AG08396 (cell line): ENCODE data around the gene STXBP5.
A peak's percentile ranks its signal among the peaks of the same experiment; 100 is the strongest.

Source experiments
- DNase-seq: peaks from one replicate; pipeline ENCODE4 v3.0.0; 2012; ENCODE audit warnings: low spot score, mixed read lengths

Gene STXBP5

DNA sequence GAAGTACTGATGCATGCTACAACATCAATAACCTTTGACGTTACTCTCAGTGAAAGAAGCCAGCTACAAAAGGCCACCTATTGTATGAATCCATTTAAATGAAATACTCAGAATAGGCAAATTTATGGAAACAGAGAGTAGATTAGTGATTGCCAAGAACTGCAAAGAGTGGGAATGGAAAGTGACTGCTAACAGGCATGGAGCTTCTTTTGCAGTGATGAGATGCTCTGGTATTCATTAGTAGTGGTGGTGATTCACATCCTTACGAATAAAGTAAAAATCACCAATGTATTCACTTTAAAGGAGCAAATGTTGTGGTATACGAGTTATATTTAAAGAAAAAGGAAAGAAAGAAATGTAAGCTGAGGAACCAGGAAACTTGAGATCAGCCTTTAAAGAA, 177.5 kb downstream of the STXBP5 start:
- DNase-seq = peak; percentile 8

DNA sequence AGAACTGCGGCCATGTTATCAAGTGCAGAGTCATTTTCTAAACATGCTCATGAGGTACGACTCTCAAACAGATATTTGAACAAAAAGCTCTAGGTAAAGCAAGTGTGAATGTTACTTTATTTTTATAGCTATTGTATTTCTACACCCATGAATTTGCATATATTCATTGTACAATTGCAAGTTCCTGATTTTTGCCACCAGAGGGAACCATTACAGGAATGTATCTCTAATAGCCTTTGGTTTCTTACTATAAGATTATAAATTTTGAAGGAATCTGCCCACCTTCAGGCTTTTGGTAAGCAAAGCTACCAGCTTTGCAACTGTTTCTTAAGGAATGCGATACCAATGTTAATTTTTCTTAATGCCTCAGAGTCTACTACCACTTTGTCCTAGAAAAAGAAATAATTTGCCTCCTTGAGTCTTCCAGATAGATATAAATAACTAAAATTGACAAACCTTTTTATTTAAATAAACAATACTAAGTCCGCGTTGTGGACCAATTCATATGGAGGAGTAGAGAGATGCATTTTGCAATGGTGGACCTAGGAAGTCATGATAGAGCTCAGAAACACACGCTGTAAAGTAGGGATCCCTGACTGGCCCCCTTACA, 178.8 kb downstream of the STXBP5 start:
- DNase-seq = peak; percentile 21

DNA sequence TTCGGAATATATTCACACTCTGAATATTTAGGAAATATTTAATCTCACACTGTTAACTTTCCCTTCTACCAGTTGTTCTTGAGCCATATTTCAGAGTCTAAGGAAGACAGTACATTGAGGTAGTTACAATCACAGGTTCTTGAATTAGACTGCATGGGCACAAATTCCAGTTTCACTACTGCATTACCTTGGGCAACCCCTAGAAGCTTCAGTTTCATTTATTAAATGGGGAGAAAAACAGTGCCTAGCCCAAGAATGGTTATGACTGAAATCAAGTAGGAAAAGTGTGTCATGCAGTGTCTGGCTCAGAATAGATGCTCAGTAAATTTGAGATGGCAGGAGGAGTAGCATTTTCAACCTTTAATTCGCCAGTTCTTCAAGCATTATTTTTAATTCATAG, 179.8 kb downstream of the STXBP5 start:
- DNase-seq = no peak

DNA sequence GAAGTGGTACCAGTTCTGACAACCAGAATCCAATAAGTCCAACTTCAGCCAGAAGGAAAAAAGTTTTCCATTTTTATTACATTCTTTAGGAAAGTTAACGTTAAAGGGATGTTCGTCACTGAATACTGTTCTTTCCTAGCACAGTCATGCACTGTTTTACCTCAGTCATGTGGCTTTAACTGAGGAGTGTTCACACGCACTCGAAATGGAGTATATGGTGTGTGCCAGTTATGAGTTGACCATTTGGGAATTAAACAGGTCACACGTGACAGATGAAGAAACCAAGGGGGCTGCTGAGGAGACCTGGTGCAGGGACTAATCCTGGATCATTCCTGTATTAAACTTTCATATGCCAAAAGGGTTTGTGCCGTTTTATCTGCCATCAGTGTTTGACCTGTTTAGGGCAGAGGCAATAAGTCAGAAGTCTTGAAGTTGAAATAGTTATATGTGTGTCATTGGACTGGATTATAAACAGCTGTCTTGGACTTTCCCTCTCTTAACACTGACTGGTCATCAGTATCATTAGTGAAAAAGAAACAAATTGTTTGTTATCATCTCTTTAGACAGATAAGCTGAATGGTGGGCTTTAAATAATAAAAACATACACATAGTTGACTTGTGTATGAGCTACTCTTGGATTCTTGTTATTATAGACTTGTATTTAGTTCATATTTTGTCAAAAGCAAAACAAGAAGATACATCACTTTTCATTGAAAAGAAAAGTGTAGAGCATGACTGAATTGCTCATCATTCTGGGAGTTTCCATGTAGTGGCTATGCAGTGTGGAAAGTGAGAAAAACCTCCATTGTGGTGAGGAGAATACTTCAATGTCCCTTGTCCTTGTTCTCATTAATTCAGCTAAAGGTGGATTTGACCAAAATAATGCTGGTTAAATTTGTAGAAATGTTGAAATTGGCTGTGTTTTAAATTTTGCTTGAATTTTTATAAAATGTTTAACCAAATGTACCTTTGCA, 180.8 kb downstream of the STXBP5 start:
- DNase-seq = no peak

DNA sequence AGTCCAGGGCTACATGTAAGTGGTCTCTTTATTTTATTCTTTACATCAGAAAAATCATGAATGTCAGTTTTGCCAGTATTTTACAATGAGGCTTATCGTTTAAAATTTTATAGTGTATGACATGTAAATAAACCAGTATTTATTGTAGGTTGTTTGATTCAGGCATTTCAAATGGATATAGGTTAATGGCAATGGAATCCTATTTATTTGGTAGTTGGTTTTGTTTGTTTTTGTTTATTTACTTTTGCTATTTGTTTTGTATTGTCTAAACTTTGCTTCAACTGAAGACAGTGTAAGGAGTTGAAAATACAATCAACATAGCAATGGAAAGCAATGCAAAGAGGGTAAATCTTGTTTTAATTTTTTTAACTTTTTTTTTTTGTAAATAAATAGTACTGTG, 185.2 kb downstream of the STXBP5 start:
- no peak for DNase-seq

DNA sequence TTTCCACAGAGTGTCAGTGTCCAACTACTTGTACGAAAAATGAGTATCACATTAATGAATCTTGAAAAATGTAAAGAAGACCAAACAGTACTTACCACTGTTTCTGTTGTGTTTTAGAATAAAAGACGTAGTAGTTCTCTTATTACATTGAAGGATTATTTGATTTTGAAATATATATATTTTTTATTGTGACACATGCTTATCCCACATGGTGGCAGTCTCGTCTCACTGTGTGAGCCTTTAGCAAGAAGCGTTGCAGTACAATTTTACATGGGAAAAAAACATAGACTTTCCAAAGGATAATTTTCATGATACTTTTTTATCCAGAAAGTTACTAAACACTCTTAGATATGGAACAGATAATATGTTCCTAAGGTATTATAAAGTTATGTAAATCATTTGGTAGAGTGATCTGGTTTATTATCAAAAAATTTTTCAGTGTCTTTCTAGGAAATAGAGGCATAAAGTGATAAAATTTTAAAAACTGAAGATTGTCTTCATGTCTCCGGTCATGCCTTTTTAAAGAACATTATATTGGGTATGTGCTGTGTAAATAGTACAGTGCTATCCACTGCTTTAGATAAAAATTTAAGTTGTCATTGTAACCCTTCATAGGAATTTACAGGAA, 186.8 kb downstream of the STXBP5 start:
- no peak for DNase-seq

DNA sequence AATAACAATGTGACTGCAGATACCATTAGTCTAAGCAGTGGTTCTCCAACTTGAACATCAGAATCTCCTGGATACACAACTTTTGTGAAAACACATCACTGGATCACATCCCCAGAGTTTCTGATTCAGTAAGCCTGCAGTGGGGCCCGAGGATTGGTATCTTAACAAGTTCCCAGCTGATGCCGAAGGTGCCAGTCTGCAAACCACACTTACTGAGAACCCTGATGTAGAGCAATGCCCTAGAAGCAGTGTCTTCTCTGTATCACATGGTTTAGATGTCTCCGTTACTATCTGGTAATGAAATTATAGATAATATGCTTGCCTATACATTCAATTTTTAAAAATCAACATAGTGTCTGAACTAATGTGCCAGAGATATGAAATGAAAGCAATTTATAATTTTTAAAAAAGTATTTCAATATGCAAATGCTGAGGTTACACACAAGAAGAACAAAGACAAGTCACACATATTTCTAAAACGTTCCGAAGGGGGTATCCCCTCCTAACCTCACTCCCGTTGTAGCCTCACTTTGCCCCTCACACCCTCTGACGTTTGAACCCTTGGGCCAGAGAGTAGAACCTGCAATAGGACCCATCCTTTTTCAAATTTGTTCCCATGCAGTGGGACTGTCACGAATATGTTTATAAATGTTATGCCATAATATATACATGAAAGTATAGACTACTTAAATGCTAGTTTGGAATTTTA, 188.9 kb downstream of the STXBP5 start:
- no peak for DNase-seq

DNA sequence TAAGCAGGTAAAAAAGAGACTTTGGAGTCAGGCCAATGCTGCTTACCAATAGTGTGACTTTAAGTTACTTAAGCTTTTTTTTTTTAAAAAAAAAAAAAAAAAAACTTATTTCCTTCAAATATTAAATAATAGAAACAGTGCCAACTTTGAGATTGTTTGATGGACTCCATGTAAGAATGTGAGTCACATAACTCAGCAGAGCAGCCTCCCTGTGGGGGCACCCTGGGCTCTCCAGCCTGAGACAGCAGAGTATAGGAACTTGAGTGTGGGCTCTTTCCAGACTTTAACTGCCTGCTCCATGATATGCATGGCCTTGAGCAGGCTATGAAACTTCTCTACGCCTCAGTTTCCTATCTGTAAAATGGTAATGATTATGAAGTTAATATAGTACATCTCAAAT, 190.9 kb downstream of the STXBP5 start:
- no peak for DNase-seq

DNA sequence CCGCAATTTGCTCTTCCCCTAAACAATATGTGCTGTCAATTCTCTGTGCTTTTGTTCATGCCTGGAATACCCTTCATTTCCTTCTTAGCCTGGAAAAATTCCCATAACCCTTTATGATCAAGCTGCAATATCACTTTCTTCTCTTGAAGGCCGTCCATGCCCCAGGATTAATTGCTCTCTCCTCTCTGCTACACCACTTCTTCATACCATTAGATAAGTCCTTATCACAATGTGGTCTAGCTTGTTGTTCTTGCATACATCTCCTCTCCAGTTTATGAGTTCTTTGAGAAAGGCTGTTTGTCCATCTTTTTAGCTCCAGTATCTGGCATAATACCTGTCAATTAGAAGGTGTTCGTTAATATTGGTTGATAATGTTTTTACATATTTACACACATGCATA, 193.1 kb downstream of the STXBP5 start:
- no peak for DNase-seq

DNA sequence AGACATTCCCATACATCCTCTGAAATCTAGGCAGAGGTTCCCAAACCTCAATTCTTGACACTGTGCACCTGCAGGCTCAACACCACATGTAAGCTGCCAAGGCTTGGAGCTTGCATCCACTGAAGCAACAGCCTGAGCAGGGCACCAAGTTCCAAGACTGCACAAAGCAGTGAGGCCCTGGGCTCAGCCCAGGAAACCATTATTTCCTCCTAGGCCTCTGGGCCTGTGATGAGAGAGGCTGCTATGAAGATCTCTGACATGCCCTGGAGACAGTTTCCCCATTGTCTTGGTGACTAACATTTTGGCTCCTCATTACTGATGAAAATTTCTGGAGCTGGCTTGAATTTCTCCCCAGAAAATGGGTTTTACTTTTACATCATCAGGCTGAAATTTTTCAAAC, 196.8 kb downstream of the STXBP5 start:
- no peak for DNase-seq

DNA sequence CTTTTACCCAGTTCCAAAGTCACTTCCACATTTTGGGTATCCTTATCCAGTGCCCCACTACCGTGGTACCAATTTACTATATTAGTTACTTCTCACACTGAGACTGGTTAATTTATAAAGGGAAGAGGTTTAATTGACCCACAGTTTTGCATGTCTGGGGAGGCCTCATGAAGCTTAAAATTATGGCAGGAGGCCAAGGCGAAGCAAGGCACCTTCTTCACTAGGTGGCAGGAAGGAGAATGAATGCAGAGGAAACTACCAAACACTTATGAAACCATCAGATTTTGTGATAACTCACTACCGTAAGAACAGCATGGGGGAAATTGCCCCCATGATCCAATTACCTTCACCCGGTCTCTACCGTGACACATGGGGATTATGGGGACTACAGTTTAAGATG, 197.6 kb downstream of the STXBP5 start:
- no peak for DNase-seq

DNA sequence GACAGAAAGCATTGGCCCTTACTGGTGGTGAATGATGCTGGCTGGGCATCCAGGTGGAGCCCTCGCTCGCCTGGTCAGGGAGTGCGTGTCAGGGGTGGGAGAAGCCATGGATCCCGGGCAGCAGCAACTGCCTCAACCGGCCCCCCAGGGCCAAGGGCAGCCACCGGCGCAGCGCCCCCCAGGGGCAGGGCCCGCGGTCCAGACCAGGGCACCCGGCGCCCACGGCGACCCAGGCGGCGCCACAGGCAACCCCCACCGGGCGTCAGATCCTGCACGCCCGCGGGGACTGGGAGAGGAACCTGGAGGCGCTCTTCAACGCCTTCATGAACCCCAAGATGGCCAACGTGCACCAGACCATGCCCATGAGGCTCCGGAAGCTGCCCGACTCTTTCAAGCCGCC, 202.6 kb downstream of the STXBP5 start:
- DNase-seq = no peak

DNA sequence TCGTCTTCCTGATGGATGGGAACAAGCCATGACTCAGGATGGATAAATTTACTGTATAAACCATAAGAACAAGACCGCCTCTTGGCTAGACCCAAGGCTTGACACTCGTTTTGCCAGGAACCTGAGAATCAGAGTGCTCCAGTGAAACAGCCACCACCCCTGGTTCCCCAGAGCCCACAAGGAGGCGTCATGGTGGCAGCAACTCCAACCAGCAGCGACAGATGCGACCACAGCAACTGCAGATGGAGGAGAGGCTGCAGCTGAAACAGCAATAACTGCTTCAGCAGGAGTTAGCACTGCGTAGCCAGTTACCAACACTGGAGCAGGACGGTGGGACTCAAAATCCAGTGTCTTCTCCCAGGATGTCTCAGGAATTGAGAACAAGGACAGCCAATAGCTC, 203.4 kb downstream of the STXBP5 start:
- no peak for DNase-seq

DNA sequence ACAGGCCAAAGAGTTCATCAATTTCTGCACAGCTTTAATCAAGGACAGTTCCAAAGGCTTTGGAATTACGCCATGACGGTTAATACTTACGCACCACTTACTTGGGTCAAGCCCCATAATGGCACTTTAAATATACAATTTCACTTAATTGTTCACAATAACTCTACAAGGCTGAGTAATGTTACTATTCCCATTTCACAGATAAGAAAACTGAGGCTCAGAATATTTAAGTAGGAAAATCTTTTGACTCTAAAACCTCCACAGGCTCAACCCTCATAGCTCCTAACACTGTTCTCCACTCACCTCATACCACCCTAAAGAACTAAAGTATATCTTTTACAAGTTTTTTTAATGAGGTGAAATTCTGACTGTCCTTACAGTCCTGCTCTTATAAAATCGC, 212.4 kb downstream of the STXBP5 start:
- DNase-seq = no peak

DNA sequence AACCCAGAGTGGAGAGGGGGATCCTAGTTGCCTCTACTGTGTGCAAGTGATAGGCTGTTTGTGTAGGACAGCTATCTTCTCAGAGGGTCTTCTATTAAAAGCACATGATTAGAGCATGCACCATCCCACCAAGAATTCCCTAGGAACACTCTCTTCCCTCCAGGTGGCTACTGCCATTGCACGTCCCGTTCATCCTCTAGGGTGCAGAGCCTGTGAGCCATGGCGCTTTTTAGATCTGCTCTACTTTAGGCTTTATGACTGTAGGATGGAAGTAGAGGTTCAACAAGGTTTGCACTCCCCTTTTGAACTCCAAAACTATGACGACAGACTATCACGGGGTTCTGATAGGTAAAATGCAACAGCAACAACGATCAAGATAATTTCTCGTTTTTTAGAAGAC, 213.7 kb downstream of the STXBP5 start:
- no peak for DNase-seq

DNA sequence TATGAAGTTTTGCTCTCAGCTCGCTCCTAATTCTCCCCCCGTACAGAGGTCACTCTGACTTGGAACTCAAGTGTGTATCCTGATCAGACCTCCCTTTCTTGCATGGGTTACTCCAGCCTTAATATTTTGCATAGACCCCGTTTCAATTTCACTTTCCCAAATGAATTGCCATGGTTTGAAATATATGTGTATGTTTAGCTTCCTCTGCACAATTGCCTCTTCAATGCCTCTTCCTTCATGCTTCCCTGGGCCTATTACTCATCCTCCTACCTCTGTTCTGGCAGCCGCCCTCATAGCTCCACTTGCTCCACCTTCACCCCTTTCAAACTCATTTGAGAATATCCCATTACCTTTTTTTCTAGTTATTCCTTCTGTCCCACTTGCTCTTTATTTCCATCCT, 214.3 kb downstream of the STXBP5 start:
- no peak for DNase-seq

DNA sequence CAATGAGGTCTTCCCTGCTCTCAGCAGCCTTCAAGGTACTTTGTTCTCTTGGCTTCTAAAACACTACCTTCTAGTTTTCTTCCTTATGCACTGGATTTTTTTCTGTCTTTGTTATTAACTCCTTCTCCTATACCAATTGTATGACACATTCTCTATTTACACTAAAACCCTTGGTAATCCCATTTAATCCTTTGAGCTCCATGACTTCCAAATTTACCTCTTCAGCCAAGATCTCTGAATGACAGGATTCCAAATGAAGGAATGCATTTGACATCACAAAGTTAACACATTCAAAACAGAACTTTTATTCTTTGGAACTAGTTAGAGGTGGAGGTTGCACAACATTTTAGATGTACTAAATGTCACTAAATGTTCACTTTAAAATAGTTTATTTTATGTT, 217.7 kb downstream of the STXBP5 start:
- DNase-seq = no peak

DNA sequence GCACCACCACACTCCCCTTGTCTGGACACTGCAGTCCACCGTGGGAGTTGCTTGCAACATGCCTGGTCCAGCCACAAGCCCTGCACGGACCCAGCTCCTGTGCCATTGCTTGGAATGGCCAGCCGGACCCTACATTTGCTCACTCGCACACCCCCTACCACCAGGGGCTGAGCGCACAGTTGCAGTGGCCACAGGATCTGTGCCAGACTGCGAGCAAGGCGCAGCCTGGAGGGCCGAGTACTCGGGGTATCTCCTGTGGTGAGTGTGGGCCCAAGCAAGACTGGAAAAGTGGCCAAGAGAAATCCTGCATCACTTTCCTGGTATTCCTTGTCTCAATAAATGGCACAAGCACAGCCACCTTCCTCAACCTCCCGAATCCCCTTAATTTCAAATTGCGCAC, 218.9 kb downstream of the STXBP5 start:
- DNase-seq = no peak

DNA sequence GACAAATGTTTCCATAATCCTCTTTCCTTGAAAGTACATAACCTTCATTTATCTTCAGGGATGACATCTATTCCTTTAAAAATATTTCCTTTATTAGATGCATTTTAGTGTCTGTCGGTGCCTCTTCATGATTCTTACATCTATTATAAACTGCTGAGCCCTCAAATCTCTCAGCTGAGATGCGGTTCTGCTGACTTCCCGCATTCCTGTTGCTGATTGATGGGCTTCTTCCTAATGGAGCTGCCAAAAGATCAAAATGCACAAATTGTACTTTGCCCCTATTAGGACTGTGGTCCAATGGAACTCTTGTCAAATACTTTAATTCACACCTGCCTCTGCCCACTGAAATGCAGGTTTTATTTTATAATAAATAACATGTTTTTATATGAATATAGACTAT, 225.6 kb downstream of the STXBP5 start:
- DNase-seq = no peak

DNA sequence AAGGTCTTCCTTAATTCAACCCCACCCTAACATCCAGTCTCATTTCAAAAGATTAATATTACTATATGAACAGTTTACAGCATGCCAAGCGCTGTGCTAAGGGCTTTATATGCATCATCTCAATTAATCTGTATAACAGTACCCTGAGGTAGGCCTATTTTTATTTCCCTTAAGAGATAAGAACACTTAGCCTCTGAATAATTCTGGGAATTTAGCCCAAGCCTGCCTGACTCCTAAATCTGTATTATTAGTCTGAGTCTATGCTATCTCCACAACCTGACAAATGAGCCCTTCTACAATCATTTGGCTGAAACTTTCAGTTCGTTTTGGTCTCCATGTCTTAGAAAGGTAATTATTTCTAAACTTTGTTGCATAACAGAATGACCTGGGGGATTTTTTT, 226.6 kb downstream of the STXBP5 start:
- DNase-seq = no peak

DNA sequence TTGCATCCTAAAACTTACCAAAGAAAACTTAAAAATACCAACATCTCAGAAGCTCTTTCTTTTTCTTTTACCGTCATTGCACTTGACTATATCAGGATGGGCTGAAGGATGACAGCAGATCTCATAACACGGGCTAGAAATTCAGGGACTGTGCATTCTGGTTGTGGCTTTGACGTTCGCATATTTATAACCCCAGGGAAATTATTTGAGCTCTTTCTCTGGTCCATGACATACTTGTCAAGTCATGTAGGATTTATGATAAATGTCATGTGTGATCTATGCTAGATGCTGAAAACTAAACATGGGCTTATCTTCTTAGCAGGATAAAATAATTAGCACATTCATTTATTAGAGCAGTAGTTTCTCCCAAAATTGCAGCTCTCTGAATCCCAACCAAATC, 229.9 kb downstream of the STXBP5 start:
- DNase-seq = no peak

DNA sequence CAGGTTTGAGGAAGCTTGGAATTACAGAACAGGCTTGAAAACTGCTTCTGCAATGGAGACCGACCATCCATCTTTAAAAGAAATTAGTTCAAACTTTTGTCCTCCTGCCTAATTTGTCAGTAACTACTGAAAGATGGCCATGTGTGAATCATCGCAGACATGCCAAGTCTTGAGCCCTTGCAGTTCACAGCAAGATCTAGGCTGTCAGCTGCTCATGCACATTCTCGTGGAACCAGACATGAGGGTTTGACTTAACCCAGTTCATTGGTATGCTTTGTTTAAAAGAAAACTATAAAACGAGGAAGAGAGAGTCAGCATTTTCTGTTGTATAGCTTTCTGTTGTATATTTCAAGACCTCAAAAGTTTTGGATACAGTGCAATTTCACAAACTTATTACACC, 230.3 kb downstream of the STXBP5 start:
- DNase-seq = no peak

DNA sequence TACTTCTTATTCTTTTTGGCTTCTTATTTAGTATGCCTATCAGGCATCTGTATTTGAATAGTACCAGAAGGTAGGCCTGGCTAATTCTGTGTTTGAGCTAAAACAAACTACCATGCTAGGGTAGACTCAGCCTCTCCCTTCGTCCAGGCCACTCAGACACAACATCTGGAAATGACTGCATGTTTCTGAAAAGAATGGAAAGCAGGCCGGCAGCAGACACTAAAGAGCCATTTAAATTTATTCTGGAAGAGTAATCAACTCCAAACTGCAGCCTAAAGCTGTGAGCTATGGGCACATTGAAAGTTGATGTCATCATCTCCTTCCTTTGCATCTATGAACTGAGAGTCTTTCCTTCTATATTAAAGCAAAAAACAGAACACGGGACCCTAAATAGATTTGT, 233.4 kb downstream of the STXBP5 start:
- no peak for DNase-seq
